Suprapubic skin (tissue), 2 donors: ENCODE measurements around the gene TSPAN32.

ENCODE experiments used
- EP300 ChIP-seq: sonication (generic); formaldehyde crosslinking; IDR thresholded peaks from one replicate; pipeline ENCODE4 v1.6.1; 2017; ENCODE audit warnings: antibody characterized with exemption
- POLR2A ChIP-seq, 2 donors: fragments of 450-650 bp; IDR thresholded peaks; one replicate each; pipeline ENCODE4 v1.6.1; 2017; ENCODE audit warnings: antibody characterized with exemption in 2 of 2, mild to moderate bottlenecking in 2 of 2, moderate library complexity in 2 of 2

DNA sequence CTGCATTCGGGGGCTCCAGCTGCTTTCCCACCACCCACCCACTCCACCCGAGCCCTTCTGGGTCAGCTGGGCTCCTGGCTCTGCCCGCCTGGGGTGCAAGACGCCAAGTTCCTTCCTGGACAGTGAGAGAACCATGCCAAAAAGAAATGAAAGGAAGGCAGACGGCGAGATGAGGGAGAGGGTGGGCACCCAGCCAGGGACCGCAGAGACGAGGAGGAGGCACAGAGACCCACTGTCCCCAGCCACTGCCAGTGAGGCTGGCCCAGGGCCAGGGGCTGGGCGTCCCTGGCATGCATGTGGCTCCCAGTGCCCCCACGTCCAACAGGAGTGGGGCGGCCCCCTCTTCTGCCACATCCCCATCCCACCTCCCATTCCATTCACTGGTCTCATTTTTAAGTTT, 64.5 kb downstream of the TSPAN32 start:
- TF ChIP-seq POLR2A (IDR thresholded peaks at IDR 0.05) (no peak), EP300 (no peak)
